NOMO-1 treated with DMSO at 0.1 percent for 48 hours (cell line): ENCODE data around the gene ZNF740.
"Not testable (repeated sequence)": the region's sequence is repeated elsewhere in the genome, so short reads cannot be mapped to it uniquely, and the experiment has no call there.

Experiments
- DNase-seq: peaks from one replicate; lab custom pipeline; 2025; ENCODE audit not compliant: unreplicated experiment; lab: John Stamatoyannopoulos, UW

ZNF740 gene

GRCh38 chr12:53193985-53194716, 13.6 kb downstream of the ZNF740 start:
- DNase-seq: no peak

GRCh38 chr12:53194973-53195372, 14.5 kb downstream of the ZNF740 start:
- no peak for DNase-seq

- no peak for DNase-seq
These were observed 15.2 kb downstream of the ZNF740 start for GRCh38 chr12:53195516-53196420.

- DNase-seq: no peak
These were observed 16.0 kb downstream of the ZNF740 start for GRCh38 chr12:53196486-53196885.

- DNase-seq: no peak
These were observed 16.6 kb downstream of the ZNF740 start for GRCh38 chr12:53197011-53197640.

- DNase-seq: no peak
These were observed 18.1 kb downstream of the ZNF740 start for GRCh38 chr12:53198486-53199110.

GRCh38 chr12:53199700-53200099, 19.2 kb downstream of the ZNF740 start:
- no peak for DNase-seq

GRCh38 chr12:53200107-53200457, 19.6 kb downstream of the ZNF740 start:
- no peak for DNase-seq

GRCh38 chr12:53200458-53201176, 20.1 kb downstream of the ZNF740 start:
- peak; percentile 77 for DNase-seq

- DNase-seq: no peak
These were observed 20.6 kb downstream of the ZNF740 start for GRCh38 chr12:53201177-53201541.

- DNase-seq: no peak
These were observed 21.1 kb downstream of the ZNF740 start for GRCh38 chr12:53201639-53202038.

- DNase-seq: not testable (repeated sequence)
These were observed 21.8 kb downstream of the ZNF740 start for GRCh38 chr12:53202316-53202715.

GRCh38 chr12:53204351-53204750, 23.8 kb downstream of the ZNF740 start:
- no peak for DNase-seq

- peak; percentile 69 for DNase-seq
These were observed 25.4 kb downstream of the ZNF740 start for GRCh38 chr12:53205747-53206419.

GRCh38 chr12:53207042-53207441, 26.5 kb downstream of the ZNF740 start, which contains the start of gene ITGB7:
Gene ITGB7 (minus strand): TSS chr12:53207251. CDS start chr12:53200443, 6,808 bp downstream.
- DNase-seq: peak; percentile 57

- no peak for DNase-seq
These were observed 27.9 kb downstream of the ZNF740 start for GRCh38 chr12:53208435-53208834.

- peak; percentile 88 for DNase-seq
These were observed 28.4 kb downstream of the ZNF740 start for GRCh38 chr12:53208877-53209463.

GRCh38 chr12:53210843-53211242, 30.3 kb downstream of the ZNF740 start:
- no peak for DNase-seq

GRCh38 chr12:53211476-53212381, 31.2 kb downstream of the ZNF740 start:
- DNase-seq: no peak
